Hindlimb muscle (tissue), 1 donor: ENCODE data around the gene BDH1. TPM values are rescaled to one million over a fixed set of nuclear protein-coding genes. Genes with fewer than 3 reads are reported as not detected.

Experiments used
- DNase-seq: peaks from one replicate; pipeline ENCODE4 v3.0.0-alpha.2; 2013
- polyA plus RNA-seq: library from polyadenylated mRNA; unstranded; fragments of 120-200 nt; gene quantifications from one replicate; pipeline ENCODE4 v1.2.1, GENCODE V29; 2013; ENCODE audit not compliant: insufficient read length

BDH1 gene
- polyA plus RNA-seq, 1 donor = 5.5 TPM

DNA sequence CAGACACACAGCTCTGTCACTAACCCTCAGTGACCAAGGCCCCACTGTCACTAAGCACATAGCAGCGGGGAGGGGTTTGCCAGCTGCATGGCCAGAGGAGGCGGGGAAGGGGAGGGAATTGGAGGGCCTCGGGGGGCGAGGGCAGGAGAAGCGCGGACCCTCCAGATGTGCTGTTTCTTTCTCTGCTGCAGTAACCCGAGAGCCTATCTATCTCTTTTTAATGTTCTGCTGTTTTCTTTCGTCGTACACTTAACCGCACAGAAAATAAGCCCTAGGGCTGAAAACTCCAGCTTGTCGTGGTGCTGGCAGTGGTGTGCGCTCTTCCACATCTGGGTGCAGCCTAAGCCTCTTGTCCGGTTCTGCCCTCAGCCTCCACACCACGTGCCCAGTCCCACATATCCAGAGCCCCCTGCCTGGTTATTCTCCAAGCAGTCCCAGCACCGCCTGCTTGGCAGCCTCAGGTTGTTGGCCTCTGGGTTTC, 51.1 kb downstream of the BDH1 start:
- DNase-seq = no peak

- DNase-seq = no peak
Measured at GRCh38 chr3:197504229-197504628, 51.5 kb downstream of the BDH1 start.

DNA sequence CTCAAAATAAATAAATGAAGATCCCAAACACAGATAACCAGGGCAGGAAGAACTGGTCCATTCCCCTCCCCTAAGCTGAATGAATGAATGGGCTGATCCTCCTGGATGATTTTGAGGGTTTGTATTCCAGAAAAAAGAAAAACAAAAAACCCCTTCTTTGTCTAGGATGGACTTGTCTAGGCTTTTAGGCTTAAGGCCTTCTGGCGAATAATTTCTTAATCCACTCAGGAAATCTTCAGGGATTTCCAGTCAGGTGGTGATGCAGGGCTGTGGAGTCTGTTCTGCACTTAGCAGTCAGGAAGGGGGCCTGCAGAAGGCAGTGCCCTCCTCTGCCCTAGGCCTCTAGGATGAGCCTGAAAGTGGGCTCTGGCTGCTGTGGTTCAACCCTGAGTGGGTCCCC, 52.1 kb downstream of the BDH1 start:
- DNase-seq = no peak

DNA sequence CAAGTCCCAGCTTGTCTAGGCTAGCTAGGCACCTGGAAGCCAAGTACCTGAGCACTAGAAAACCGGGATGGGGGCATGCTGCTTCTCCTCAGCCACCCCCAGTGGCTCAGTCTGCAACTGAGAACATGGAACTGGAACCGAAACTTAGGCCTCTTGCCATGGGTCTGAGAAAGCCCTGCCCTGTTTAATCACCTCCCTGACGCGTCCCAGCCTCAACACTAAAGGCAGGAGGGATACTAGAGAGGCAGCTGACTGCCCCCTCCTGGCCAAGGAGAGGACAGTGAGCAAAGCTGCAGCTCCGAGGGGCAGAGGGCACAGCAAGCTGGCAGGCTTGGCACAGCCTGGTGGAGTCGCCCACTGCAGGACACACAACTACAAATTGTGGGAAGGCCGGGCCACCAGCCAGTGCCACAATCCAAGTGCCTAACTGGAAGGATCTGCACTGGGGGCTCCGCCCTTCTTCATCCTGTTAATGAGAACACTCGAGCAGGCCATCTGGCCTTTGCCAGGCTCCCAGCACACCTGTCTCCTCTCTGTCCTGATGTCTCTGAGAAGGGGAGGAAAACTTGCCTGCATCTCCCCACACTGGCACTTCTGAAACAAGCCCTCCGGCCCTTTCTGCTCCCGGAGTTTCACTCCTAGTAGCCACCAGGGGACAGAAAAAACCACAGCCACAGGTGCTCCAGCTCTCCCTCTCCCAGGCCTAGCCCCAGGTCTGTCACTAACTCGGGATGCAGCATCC, 53.7 kb downstream of the BDH1 start:
- DNase-seq = no peak

DNA sequence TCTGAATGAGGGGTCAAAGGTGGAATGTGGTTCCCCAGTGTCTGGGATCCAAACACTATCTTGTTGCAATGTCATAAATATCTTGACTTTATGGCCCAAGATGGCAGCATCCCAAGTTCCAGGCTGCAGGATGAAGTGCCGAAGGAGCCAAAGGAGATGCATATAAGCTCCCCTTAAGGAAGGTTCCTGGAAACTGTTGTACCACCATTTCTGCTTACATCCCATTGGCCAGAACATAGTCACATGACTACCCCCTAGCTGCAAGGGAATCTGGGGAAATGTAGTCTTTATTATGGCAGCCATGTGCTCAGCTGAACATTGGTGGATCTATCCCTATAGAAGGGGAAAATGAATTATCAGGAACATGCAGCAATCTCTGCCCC, 54.3 kb downstream of the BDH1 start:
- DNase-seq = no peak

GRCh38 chr3:197500812-197501211, 55.0 kb downstream of the BDH1 start:
- no peak for DNase-seq

DNA sequence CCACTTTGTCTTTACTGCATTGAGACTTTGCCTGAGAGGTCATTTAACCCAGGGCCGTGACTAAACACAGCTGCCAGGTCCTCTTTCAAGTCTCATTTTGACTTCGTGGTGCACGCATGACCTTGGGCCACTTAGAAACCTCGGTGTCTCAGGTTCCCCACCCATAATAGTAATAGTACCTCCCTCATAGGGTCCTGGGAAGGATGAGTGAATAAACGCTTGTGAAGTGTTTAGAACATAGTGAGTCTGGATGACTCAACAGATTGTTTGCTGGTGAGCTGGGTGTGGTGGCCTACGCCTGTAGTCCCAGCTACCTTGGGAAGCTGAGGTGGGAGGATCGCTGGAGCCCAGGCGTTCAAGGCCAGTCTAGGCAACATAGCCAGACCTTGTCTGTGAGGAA, 56.3 kb downstream of the BDH1 start:
- no peak for DNase-seq

GRCh38 chr3:197498499-197499241, 57.1 kb downstream of the BDH1 start:
- no peak for DNase-seq

GRCh38 chr3:197496746-197497125, 59.0 kb downstream of the BDH1 start:
- DNase-seq = no peak

DNA sequence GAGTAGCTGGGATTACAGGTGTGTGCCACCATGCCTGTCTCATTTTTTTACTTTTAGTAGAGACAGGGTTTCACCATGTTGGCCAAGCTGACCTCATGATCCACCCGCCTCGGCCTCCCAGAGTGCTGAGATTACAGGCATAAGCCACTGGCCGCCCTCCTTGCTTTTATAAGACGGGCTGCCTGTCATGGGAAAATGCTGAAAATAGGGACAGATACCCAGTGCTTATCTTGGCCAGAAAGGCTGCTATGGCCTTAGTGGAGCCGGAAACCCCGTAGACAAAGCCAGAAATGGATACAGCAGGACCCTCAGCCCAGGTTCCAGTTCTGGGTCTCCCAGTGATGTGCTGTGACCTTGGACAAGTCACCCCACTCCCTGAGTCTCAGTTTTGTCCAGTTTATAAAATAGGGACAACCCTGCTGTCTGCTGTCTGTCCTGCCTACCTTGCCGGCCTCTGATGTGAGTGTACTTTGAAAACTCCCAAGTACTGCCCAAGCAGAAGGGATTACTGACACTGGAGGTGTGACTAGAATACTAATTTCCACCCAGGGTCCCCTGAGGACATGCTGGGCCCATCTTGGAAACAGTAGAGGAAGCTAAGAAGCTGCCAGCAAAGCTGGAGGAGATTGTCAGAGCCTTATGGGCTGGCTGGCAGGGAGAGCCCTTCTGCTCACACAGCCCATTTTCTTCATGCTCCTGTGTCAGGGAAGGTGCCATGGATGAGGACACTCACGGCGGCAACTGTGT, 59.6 kb downstream of the BDH1 start:
- DNase-seq = no peak

DNA sequence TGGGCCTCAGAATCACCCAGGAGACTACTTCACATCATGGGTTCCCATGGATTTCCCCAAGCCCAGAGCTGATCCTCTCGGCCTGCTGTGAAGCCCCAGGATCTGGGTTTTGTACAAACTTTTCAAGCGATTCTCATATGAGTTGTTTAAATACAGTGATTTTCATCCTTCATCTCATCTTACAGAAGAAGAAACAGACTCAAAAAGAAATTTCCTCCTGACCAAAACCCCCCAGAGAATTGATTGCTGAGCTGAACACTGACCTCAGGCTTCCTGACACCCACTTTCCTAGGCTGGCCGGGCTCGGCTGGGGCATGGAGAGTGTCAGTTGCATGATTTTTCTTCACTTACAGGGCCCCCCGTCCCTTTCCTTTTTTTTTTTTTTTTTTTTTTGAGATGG, 60.3 kb downstream of the BDH1 start:
- DNase-seq = no peak

DNA sequence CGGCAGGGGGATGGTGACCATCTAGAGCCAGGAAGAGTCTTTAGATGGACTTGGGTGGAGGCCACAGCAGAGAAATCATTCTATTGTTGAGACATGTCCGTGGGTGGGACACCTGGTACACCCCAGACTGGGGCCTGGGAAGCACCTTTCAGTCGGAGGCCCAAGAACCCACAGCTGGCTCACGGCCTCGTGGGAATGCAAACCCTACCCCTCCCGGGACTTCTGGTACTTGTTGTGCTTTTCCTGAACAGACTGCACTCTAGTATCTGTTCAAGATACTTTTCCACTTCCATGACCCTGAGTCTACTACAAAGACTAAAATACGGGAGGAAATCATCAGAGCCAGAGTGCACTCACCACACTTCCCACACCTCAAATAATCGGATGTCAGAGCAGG, 60.7 kb downstream of the BDH1 start:
- no peak for DNase-seq

- DNase-seq = no peak
Measured at GRCh38 chr3:197494366-197495058, 61.3 kb downstream of the BDH1 start.

- DNase-seq = no peak
Measured at GRCh38 chr3:197493049-197493448, 62.7 kb downstream of the BDH1 start.

GRCh38 chr3:197491923-197492664, 63.7 kb downstream of the BDH1 start:
- DNase-seq = no peak

- DNase-seq = no peak
Measured at GRCh38 chr3:197491478-197491877, 64.3 kb downstream of the BDH1 start.

GRCh38 chr3:197490098-197491058, 65.4 kb downstream of the BDH1 start:
- DNase-seq = no peak

DNA sequence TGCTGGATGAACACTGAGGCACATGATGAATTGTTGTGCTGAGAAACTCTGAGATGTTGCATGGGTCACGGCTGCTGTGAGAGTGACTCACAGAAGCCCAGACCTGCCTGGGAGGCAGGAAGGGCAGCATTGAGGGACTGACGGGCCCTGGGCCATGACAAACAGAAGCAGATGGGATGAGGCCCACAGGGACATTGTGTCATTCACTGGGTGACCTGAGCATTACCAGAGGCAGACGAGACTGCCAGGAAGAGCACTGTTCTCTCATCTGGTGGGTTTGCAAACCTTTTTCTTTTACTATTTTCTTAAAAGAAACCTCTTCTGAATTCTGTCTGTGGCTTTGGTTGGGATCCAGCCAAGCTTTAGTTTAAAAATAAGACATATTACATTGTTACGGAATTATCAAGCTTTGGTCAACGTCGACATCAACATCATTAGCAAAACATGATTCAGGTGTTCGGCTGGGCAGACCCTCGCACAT, 67.8 kb downstream of the BDH1 start:
- no peak for DNase-seq

- DNase-seq = no peak
Measured at GRCh38 chr3:197486861-197487260, 68.9 kb downstream of the BDH1 start.

DNA sequence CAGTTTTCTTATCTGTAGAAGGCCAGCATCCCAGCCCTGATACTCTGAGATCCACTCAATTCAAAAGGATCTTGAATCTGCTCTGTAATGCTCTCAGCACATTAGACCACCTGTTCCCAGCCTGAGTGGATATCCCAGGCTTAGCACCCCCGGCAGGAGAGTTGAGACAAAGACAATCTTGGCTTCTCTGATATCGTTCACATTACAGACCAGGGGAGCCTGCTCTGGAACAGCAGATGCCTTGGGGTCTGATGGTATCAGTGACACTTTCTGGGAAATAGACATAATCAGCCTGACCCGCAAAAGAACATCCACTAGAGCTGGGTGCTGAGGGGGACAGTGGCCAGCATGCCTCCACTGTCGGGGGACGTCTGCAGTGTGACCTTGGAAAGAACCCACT, 70.6 kb downstream of the BDH1 start:
- no peak for DNase-seq
